Measurements from ENCODE around the gene SUSD2.

The SUSD2 gene

GRCh38 chr22:24144778-24145085 lies 36.6 kb upstream of the SUSD2 start:
- CTCF ChIA-PET = interaction anchor here (0.9 to 7.8 kb wide), 3 partner anchors 11 to 30 kb away, joined by 3 to 71 read pairs (median 10); no protein-coding TSS in a partner anchor
- H3K4me3 ChIP-seq (ENCODE audit: low read depth, low read length) = no peak overlapping the region
- no peak for DNase-seq (ENCODE audit: low read depth, low spot score)
- TF ChIP-seq CTCF (IDR thresholded peaks at IDR 0.05; ENCODE audit: insufficient read depth, low read length, missing control alignments) = no peak
- POLR2A ChIA-PET = no interaction called here

- no peak for TF ChIP-seq CTCF (IDR thresholded peaks at IDR 0.05; ENCODE audit: insufficient read depth, low read length, missing control alignments)
- CTCF ChIA-PET = interaction anchor here (2.8 to 4.1 kb wide), 2 partner anchors 11 to 29 kb away, joined by 10 to 64 read pairs; no protein-coding TSS in a partner anchor
- POLR2A ChIA-PET = interaction anchor here (0.6 to 0.8 kb wide), 2 partner anchors 10 to 12 kb away, joined by 3 to 4 read pairs; no protein-coding TSS in a partner anchor
- DNase-seq (ENCODE audit: low read depth, low spot score) = no peak
- H3K4me3 ChIP-seq (ENCODE audit: low read depth, low read length) = peak overlapping the region; percentile 12; the same call in 1 of the 2 replicates
Observed at GRCh38 chr22:24145446-24146193, 35.7 kb upstream of the SUSD2 start.

GRCh38 chr22:24146194-24146616 lies 35.1 kb upstream of the SUSD2 start:
- POLR2A ChIA-PET = interaction anchor here (0.6 to 0.8 kb wide), 2 partner anchors 9 to 143 kb away, joined by 3 to 4 read pairs; no protein-coding TSS in a partner anchor
- CTCF ChIA-PET = interaction anchor here (2.8 to 4.1 kb wide), 2 partner anchors 10 to 28 kb away, joined by 10 to 64 read pairs; no protein-coding TSS in a partner anchor
- DNase-seq (ENCODE audit: low read depth, low spot score) = peak; percentile 75
- no peak for TF ChIP-seq CTCF (IDR thresholded peaks at IDR 0.05; ENCODE audit: insufficient read depth, low read length, missing control alignments)
- H3K4me3 ChIP-seq (ENCODE audit: low read depth, low read length) = no peak overlapping the region; the same call in 1 of the 2 replicates

- ChIA-PET POLR2A (interaction anchor here (0.6 to 0.8 kb wide), 2 partner anchors 8 to 142 kb away, joined by 3 to 4 read pairs; no protein-coding TSS in a partner anchor), CTCF (interaction anchor here (2.8 to 4.1 kb wide), 2 partner anchors 10 to 27 kb away, joined by 10 to 64 read pairs; no protein-coding TSS in a partner anchor)
- no peak for TF ChIP-seq CTCF (IDR thresholded peaks at IDR 0.05; ENCODE audit: insufficient read depth, low read length, missing control alignments)
- H3K4me3 ChIP-seq (ENCODE audit: low read depth, low read length) = no peak overlapping the region
- DNase-seq (ENCODE audit: low read depth, low spot score) = peak; percentile 72
Observed at GRCh38 chr22:24146791-24147353, 34.4 kb upstream of the SUSD2 start.

GRCh38 chr22:24147666-24148065 lies 33.6 kb upstream of the SUSD2 start:
- no peak for TF ChIP-seq CTCF (IDR thresholded peaks at IDR 0.05; ENCODE audit: insufficient read depth, low read length, missing control alignments)
- DNase-seq (ENCODE audit: low read depth, low spot score) = no peak
- H3K4me3 ChIP-seq (ENCODE audit: low read depth, low read length) = no peak overlapping the region
- POLR2A ChIA-PET = no interaction called here
- CTCF ChIA-PET = interaction anchor here (2.8 to 4.1 kb wide), 2 partner anchors 9 to 27 kb away, joined by 10 to 64 read pairs; no protein-coding TSS in a partner anchor

Measured in AG04449 (cell line).